Hematopoietic multipotent progenitor cell treated with erythropoietin and hydrocortisone succinate and interleukin-3 and kit ligand, for 17 days (in vitro differentiated cells): ENCODE measurements around the gene SGCA.

ENCODE experiments used
- DNase-seq: peaks from one replicate; pipeline ENCODE4 v3.0.0-alpha.2; 2015; ENCODE audit warnings: low spot score

Gene SGCA

GRCh38 chr17:50149417-50150353 lies 16.1 kb upstream of the SGCA start:
- peak; percentile 70 for DNase-seq

GRCh38 chr17:50150354-50151040 lies 15.3 kb upstream of the SGCA start, which contains the start of gene PPP1R9B:
Gene PPP1R9B (minus strand): TSS chr17:50150677. CDS start chr17:50150513, 164 bp downstream.
- no peak for DNase-seq

- peak; percentile 87 for DNase-seq
Observed at GRCh38 chr17:50151041-50151936, 14.5 kb upstream of the SGCA start.

- DNase-seq: peak; percentile 70
Observed at GRCh38 chr17:50151937-50152547, 13.8 kb upstream of the SGCA start.

- peak; percentile 31 for DNase-seq
Observed at GRCh38 chr17:50152736-50153135, 13.1 kb upstream of the SGCA start.

- DNase-seq: peak; percentile 94
Observed at GRCh38 chr17:50153650-50154575, 11.9 kb upstream of the SGCA start.

- peak; percentile 42 for DNase-seq
Observed at GRCh38 chr17:50154604-50155003, 11.2 kb upstream of the SGCA start.

- peak; percentile 46 for DNase-seq
Observed at GRCh38 chr17:50155115-50155819, 10.5 kb upstream of the SGCA start.

GRCh38 chr17:50157891-50158290 lies 7.9 kb upstream of the SGCA start:
- peak; percentile 13 for DNase-seq

- peak; percentile 90 for DNase-seq
Observed at GRCh38 chr17:50161023-50161910, 4.5 kb upstream of the SGCA start.

GRCh38 chr17:50161911-50162288 lies 3.9 kb upstream of the SGCA start:
- DNase-seq: no peak

GRCh38 chr17:50162466-50163254 lies 3.1 kb upstream of the SGCA start:
- DNase-seq: no peak

GRCh38 chr17:50163843-50164696 lies 1.7 kb upstream of the SGCA start:
- DNase-seq: no peak

GRCh38 chr17:50164697-50164988 lies 1.2 kb upstream of the SGCA start:
- DNase-seq: no peak

- DNase-seq: no peak
Observed at GRCh38 chr17:50165066-50165465, 739 bp upstream of the SGCA start.

GRCh38 chr17:50165466-50165865 lies 339 bp upstream of the SGCA start:
- DNase-seq: no peak

GRCh38 chr17:50166518-50167181 lies 845 bp downstream of the SGCA start:
- no peak for DNase-seq
